GM19043 (cell line): ENCODE results near the gene SCYGR3.

ENCODE experiments used
- ATAC-seq: cut with Tn5 transposase; IDR thresholded peaks from one replicate; pipeline ENCODE4 v1.9.1; 2021; ENCODE audit warnings: low read depth; ENCODE audit not compliant: unreplicated experiment

Gene SCYGR3

DNA sequence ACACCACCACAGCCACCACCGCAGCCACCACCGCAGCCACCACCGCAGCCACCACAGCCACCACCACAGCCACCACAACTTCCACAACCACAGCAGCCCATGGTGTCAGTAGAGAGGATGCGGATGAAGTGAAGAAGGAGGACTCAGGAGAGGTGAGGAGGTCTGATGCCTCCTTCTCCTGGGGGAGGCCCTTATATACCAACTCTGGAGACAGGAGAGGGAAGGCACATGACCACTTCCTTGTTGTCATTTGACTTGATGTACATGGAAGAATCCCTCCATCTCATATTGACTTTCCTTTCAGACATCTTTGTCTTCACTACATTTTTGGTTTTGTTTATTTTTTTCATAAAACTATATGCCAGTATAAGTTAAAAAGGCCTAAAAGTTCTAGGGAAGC, at the start of gene SCYGR3:
Gene SCYGR3 (minus strand): TSS at position 101 of the 400 bp plus-strand sequence. CDS start 0 bp downstream, at position 101.
- ATAC-seq: no peak

DNA sequence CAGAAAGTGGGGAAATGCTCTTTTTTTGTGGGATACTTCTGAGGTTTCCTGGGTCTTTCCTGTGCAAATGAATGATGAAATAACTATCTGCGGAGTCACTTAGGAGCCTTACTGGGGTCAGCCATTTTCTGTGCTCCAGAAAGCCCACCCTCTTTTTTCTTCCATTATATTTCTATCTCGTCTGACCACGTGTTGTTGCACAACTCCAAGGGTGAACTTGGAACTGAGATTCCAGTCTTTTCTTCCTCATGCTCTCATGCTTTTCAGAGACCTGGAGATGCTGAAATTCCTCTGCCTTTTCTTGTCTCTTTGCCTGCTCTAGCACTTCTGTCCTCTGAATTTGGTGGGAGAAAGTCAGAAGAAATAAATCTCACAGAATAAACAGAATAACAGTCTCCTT, 47.2 kb upstream of the SCYGR3 start:
- ATAC-seq: no peak

DNA sequence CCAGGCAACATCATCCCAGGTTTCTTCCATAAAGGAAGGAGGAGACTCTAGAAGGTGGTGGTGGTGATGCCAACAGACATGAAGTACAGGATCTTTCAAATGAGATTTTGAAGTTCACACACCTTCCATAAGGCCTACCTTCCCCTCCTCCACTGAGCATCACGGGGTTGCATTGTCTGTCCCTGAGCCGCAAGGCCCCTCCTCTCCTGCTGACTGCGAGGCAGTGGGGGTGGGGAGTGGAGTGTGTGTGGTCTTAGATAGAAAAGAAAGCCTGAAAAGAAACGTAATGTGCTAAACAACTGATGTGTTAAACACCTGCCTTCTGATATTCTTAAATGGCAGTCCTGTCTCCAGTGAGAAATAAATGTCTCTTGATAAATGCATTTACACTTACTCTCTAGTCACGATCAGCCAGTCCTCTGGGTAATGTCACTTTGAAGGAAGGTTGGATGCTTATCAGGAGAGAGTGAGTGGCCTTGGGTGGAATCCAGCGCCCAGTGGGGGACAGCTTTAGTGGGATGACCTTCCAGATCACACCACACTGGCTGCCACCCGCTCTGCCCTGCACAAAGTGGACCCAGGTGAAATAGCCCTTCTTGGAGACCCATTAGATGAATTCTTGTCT, 46.5 kb upstream of the SCYGR3 start:
- no peak for ATAC-seq

DNA sequence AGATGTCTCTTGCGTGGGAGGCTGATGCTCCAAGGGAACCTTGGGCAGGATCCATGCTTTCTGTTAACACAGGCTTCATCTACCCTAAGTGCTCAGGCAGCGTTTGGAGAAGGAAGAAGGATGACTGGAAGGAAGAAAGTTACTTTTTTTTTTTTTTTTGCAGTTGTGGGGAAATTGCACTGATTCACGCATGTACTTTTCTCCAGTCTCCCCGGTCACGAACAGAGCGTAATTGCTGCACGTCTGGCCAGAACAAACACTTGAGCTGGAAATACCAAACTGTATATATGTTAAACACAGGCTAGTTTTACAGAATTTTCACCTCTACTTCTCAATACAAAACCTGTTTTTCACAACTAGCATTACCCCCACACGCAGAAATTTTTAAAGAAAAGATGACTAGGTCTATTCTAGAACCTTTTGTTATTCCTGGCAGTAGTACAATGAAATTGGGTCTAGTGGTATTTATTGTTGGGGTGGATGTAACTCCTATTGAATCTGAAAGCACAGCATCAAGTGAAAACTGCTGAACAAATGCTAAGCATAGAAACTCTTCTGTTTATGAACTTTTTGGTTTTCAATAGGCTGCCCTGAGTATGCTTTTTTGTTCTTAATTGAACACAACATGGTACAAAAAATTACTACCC, 42.7 kb upstream of the SCYGR3 start:
- ATAC-seq: no peak

- no peak for ATAC-seq
Observed at GRCh38 chr2:227655454-227655853, 40.8 kb upstream of the SCYGR3 start.

DNA sequence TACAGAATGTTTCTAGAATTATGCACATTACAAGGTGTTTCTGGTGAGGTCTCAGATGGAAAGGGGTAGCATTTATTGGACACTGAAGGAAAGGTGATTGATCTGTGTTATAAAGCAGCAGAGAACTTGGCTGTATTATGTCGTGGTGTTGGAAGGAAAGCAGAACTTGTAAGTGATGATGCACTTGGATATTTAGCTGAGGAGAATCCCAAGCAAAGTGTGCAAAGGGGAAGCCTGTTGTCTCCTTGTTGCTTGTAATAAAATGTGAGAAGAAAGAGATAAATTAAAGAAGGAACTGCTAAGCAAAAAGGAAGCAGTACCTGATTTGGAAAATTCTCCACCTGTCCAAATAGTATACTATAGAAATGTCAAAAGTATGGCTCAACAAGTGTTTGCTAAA, 39.8 kb upstream of the SCYGR3 start:
- ATAC-seq: no peak

- no peak for ATAC-seq
Observed at GRCh38 chr2:227653419-227653818, 38.8 kb upstream of the SCYGR3 start.

DNA sequence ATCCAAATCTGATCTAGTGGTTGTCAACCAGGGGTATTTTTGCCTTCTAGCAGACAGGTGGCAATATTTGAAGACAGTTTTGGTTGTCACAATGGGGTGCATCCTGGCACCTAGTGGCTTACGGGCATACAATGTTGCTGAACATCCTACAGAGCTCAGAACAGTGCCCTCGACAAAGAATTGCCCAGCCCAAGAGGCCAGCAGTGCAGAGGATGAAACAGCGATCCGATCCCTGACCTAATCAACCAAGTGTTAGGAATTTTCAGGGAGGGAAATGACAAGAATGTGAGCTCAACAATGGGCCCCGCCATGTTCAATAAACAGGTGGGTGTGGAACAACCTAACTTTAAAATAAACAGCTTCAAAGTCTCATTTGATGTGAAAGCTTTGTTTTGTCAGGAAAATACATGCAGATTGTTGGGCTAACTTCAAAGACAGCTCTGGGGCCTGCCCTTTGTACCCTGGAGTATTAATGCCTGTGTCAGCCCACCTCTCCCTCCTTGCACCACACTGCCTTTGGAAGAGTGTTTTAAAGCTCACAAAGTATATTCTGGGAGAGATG, 29.4 kb upstream of the SCYGR3 start:
- no peak for ATAC-seq

GRCh38 chr2:227642656-227643055, 28.0 kb upstream of the SCYGR3 start:
- ATAC-seq: no peak

- ATAC-seq: no peak
Observed at GRCh38 chr2:227634201-227634600, 19.6 kb upstream of the SCYGR3 start.

GRCh38 chr2:227632827-227633226, 18.2 kb upstream of the SCYGR3 start:
- ATAC-seq: no peak

GRCh38 chr2:227630322-227630721, 15.7 kb upstream of the SCYGR3 start:
- ATAC-seq: no peak

DNA sequence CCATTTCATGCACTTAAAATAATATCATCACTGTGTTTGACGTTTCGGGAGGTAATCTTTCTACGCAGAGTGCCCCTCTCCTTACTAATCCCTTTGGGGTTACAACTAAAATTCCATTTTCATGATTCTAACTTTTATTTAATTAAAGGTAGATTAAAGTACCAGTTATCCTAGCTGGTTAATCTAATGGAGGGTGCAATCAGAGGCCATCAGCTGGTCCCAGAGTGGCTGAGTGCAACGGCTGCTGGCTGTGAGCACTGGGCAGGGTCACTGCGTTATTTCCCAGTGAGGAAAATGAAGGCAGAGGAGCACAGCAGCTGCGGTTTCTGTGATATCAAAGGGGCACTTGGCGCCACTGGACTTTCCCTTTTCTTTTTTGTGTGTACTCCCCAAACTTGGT, 14.8 kb upstream of the SCYGR3 start:
- ATAC-seq: no peak

DNA sequence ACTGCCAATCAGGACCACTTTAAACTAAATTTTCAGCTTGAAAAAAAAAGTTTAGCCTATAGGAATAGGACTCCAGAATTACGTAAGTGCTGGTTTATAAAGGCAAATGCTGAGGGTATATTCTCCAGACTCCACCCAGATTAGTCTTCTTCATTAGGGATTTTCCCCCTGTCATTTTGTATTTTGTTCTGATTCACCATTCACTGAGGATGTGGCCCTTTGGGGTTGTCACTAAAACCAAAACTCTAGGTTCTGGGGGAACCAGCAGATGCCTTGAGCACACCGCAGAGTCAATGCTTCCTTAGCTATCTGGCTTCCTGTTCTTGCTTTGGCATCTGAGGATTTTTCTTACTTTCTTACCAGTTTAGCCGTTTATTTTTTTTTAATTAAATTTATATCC, 13.1 kb upstream of the SCYGR3 start:
- peak; percentile 79 for ATAC-seq

GRCh38 chr2:227626580-227627151, 12.0 kb upstream of the SCYGR3 start:
- no peak for ATAC-seq

DNA sequence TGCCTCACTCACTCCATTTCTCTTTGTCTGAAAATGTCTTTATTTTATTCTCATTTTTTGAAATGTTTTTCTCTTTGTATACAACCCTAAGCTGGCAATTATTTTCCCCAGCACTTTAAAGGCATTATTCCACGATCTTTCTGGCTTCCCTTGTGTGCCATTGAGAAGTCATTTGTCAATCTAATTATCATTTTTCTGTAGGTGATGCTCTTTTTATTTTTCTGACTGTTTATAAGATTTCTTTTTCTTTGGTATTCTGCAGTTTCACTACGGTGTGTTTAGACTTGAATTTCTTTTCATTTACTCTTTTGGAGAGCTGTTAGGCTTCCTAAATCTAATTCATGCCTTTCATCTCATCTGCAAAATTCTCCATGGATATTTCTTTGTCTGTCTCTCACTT, 10.8 kb upstream of the SCYGR3 start:
- ATAC-seq: no peak

DNA sequence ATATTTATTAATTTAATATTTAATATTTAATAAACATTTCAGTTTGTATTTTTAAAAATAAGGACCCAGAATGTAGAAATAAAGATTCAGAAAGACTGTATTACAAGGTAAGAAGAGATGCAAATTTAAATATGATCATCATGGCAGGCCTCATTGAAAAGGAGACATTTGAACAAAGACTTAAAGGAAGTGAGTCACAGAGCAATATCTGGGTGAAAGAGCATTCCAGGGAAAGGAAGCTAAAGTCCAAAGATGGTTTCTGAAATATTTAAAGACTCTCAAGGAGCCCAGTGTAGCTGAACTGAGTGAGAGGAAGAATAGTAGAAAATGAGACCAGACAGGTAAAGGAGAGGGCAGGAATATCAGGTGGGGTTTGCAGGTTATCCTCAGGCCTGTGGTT, 8.6 kb upstream of the SCYGR3 start:
- no peak for ATAC-seq

- ATAC-seq: no peak
Observed at GRCh38 chr2:227617316-227618230, 2.9 kb upstream of the SCYGR3 start, which contains the start of gene SCYGR4. TSS of gene SCYGR4 (plus strand) at chr2:227617498. CDS start at chr2:227617498, 0 bp downstream.

DNA sequence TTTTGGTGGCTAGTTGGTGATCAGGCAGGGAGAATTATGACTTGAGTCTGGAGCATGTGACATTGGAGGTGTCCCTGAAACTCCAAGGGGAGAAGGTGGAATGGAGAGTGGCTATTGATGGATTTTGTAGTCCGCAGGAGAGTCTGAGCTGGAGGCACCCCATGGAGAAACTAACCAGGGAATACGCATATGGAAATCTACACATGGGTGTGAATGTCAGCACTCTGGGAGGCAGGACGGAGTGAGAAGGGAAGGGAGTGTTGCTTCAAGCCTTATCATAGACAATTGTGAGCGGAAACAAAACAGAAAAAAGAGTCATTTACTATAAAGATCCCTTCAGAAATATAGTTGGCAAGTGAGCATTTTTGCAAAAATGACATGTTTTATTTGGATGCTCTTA, 2.0 kb upstream of the SCYGR3 start:
- ATAC-seq: no peak

GRCh38 chr2:227615906-227616305, 1.3 kb upstream of the SCYGR3 start:
- ATAC-seq: no peak

DNA sequence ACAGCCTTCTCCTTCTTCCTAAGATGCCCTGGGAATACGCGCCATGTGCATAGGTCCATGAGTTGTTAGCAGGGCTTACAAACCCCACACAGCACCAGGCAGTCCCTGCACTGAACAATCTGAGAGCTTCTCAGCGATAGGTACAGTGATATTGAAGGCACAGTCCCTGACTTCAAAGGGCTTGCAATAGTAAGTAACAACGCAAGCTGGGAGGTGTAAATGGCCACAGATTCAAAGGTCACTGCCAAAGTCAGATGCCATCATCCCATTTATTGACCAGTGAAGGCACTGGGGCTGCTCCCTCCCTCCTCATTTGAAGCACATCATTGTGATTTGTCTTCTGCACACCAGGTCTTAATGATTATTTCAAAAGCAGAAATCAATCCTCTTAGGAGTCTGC, 541 bp upstream of the SCYGR3 start:
- ATAC-seq: no peak
